Neutrophil (primary cell): Measurements from ENCODE around the gene FIBCD1.

Experiments used
- H3K27ac ChIP-seq: fragments of 200-600 bp; sonication (generic); 2 replicates; pipeline ENCODE4 v1.5.1; 2016; ENCODE audit warnings: mild to moderate bottlenecking, moderate library complexity
- H3K27me3 ChIP-seq: fragments of 200-600 bp; sonication (generic); 2 replicates; pipeline ENCODE4 v1.6.0; 2016; ENCODE audit warnings: mild to moderate bottlenecking
- H3K36me3 ChIP-seq: fragments of 200-600 bp; sonication (generic); 2 replicates; pipeline ENCODE4 v1.5.1; 2017
- H3K4me1 ChIP-seq, 2 experiments: fragments of 200-600 bp in 1 of 2; sonication (generic) in 1 of 2; 1 replicate in 1 of 2; 2 replicates in 1 of 2; pipeline versions ENCODE4 v1.5.1 to v1.6.1; 2013 to 2016; ENCODE audit warnings: low read depth in 1 of 2, low read length in 1 of 2, mild to moderate bottlenecking in 1 of 2, moderate library complexity in 1 of 2; ENCODE audit not compliant: control insufficient read depth in 1 of 2, insufficient read depth in 1 of 2
- H3K4me3 ChIP-seq, 2 experiments: fragments of 200-600 bp in 1 of 2; sonication (generic) in 1 of 2; 1 replicate in 1 of 2; 2 replicates in 1 of 2; pipeline ENCODE4 v1.5.1; 2013 to 2016; ENCODE audit warnings: low read depth in 1 of 2, low read length in 1 of 2, mild to moderate bottlenecking in 1 of 2, moderate library complexity in 1 of 2
- H3K9me3 ChIP-seq: fragments of 200-600 bp; sonication (generic); 2 replicates; pipeline ENCODE4 v1.5.1; 2016
- TF ChIP-seq, protein P1 (sequence below): fragments of 200-600 bp; sonication (generic); IDR thresholded peaks from 2 replicates; pipeline ENCODE4 v1.5.1; 2016; ENCODE audit warnings: antibody characterized with exemption

FIBCD1 gene

DNA sequence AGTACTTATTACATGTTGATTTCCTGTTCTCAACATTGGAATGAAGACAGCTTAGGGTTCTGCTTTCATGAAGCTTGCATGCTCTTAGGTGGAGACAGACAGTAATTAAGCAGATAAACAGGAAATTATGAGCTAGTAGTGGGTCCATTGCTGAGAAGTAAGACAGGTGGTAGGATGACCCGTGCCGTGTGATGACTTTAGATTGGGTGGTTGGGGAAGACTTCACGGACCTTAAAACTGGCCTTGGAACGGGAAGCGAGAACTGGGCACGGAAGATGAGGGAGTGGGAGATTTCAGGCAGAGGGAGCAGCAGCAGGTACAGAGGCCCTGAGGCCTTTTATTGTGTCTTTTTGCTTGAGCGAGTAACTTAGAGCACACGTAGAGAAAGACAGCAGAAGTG is 76.8 kb downstream of the FIBCD1 start:
- Histone ChIP-seq H3K9me3 (no peaks in the 10 kb centered on the region), H3K27me3 (no peaks in the 10 kb centered on the region), H3K4me1 (no peaks in the 10 kb centered on the region), H3K36me3 (peaks cover 10% of the 10 kb centered on the region), H3K27ac (no peak overlapping the region), H3K4me3 (no peak overlapping the region)
- TF ChIP-seq, protein P1, sequence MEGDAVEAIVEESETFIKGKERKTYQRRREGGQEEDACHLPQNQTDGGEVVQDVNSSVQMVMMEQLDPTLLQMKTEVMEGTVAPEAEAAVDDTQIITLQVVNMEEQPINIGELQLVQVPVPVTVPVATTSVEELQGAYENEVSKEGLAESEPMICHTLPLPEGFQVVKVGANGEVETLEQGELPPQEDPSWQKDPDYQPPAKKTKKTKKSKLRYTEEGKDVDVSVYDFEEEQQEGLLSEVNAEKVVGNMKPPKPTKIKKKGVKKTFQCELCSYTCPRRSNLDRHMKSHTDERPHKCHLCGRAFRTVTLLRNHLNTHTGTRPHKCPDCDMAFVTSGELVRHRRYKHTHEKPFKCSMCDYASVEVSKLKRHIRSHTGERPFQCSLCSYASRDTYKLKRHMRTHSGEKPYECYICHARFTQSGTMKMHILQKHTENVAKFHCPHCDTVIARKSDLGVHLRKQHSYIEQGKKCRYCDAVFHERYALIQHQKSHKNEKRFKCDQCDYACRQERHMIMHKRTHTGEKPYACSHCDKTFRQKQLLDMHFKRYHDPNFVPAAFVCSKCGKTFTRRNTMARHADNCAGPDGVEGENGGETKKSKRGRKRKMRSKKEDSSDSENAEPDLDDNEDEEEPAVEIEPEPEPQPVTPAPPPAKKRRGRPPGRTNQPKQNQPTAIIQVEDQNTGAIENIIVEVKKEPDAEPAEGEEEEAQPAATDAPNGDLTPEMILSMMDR = no peak

DNA sequence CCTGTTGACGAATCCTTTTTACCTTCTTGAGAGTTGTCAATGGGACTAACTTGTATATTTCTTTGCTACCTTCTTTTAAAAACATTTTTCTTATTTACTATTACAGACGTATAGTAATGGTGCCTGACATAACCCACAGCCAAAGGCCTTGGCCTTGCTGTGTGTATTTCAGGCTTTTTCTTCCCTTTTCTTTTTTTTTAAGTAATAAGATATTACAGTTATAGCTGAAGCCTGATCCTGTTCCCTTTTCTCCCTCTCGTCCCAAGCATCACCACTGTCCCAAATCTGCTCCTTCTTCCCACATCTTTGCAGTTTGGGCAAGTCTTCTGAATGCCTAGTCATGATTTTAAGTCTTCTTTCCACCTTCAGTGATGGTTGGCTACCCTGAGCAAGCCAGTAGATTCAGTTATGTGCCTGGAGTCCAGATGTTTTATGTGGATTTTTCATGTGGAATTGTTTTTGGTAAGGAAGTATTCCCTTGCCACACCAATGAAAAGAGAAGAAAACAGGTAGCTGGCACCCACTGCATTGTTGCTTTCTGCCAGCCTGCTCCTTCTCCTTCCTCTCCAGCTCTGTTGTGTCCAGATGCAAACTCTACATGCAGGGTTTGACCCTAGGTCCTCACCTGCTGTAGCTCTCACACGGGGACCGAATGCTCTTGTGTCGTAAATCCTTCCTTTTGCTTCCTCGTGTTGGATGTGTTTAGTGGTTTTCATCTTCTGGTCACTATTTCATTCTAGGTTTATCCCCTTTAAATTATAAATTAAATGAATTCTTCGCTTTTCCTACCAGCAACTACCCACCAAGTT is 77.5 kb downstream of the FIBCD1 start:
- H3K36me3 ChIP-seq = peaks cover 11% of the 10 kb centered on the region
- no peak overlapping the region for H3K4me3 ChIP-seq
- no peaks in the 10 kb centered on the region for H3K9me3 ChIP-seq
- no peak overlapping the region for H3K27ac ChIP-seq
- no peaks in the 10 kb centered on the region for H3K4me1 ChIP-seq
- TF ChIP-seq, protein P1 = no peak
- no peaks in the 10 kb centered on the region for H3K27me3 ChIP-seq

DNA sequence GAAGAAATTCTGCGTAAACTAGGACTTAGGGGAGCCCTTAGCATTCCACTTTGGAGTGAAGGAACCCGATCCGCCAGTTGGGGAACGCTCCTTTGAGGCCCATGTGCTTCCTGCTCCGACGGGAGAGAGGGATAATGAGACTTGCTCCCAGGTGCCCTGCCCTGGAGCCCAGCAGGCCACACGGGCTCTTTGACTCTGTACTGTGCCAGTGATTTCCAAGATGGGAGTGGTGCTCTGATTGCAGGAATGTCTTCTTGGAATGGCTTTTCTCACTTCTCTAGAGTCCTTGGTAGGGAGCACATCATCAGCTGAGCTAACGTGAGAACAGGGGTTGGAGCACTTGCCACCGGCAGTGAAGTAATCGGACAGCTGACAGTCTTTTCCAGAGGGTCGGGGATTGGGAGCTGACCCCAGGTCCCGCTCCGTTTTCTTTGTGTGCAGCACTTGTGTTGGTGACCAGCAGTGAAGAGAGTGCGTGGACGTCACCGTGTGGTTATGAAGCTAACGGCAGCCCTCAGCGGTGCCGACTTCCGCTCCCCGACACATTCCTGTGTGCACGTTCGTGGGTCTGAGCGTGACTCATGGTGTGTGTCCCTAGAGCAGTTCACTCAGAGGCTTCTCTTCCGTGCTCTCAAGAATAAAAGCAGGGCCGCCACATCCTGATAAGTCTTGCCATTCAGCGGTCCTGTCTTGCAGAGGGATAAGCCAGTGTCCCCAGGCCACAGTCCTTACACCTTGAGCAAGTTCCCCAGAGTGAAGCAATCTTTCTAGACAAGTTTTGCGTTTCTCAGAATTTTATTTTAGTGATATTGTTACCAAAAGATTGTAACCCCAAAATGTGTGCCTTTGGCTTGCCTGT is 78.4 kb downstream of the FIBCD1 start:
- Histone ChIP-seq H3K27ac (no peak overlapping the region), H3K36me3 (peaks cover 20% of the 10 kb centered on the region), H3K4me1 (no peaks in the 10 kb centered on the region), H3K27me3 (no peaks in the 10 kb centered on the region), H3K4me3 (no peak overlapping the region), H3K9me3 (no peaks in the 10 kb centered on the region)
- TF ChIP-seq, protein P1 = no peak

DNA sequence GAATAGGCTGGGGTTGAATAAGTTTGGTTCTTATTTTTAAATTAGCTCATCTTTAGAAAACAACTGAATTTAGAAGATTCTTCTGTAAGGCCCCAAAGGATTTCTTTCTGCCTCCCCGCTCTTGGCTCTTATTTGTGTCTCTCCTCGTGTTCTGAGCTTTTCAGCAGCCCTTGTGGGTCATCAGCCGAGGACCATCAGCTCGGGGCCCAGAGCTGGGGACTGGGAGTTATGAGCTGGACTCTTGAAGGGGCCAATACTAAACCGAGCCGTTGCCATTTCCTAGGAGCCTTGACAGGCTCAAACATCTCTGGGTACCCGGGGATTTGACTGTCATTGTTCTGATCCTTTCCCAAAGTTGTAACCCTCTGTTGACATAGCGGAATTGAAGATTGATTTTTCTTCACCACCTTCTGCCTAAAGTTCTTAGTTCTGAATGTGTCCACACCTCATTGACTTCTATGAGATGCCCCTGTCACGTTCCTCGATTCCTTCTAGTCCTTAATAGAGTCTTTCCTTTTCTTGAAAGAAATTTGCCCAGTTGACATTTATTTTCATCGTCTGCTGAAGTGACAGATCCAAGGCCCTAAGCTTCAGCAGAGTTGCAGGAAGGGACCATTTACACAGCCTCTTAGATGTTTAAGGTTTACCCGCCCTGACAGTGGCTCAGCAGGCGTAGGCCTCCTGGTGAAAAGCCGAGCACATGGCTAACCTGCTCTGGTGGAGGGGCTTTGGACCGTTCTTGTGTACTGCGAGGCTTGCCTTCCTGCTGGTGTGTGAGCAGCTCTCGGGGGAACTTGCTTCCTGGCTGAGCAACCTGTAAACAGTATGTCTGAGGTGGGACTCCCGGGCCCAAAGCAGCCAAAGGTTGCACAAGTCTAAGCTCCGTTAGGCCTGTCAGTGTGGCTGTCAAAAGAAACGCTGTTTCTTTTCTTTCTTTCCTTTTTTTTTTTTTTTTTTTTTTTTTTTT is 80.0 kb downstream of the FIBCD1 start:
- Histone ChIP-seq H3K36me3 (peaks cover 32% of the 10 kb centered on the region), H3K27me3 (no peaks in the 10 kb centered on the region), H3K27ac (no peak overlapping the region), H3K4me3 (no peak overlapping the region), H3K4me1 (no peaks in the 10 kb centered on the region), H3K9me3 (no peaks in the 10 kb centered on the region)
- TF ChIP-seq, protein P1 = no peak
